NCI-H2196 treated with DMSO at 0.1 percent for 48 hours (cell line): Measurements from ENCODE around the gene ACER3.
A peak's percentile ranks its signal among the peaks of the same experiment; 100 is the strongest.
"Not testable (repeated sequence)": the region's sequence is repeated elsewhere in the genome, so short reads cannot be mapped to it uniquely, and the experiment has no call there.

Experiments used
- DNase-seq: peaks from one replicate; lab custom pipeline; 2025; ENCODE audit not compliant: unreplicated experiment; lab: John Stamatoyannopoulos, UW

The ACER3 gene

GRCh38 chr11:76919467-76919866 is 58.7 kb downstream of the ACER3 start:
- DNase-seq: no peak

GRCh38 chr11:76919887-76920746 is 59.4 kb downstream of the ACER3 start:
- peak; percentile 92 for DNase-seq

DNA sequence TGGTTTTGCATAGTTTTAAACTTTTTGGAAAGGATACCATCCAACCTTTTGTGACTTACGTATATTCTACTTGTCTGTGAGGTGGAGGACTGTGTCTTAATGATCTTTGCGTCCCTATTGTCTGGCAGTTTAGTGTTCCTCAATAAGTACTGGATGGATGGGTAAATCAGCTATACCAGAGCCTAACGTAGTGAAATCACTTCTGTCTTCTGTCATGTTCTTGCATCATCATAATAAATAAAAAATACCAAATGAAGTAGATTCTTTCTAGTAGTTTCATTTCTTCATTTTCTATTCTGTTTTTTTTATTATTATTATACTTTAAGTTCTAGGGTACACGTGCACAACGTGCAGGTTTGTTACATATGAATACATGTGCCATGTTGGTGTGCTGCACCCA is 66.4 kb downstream of the ACER3 start:
- DNase-seq: no peak

DNA sequence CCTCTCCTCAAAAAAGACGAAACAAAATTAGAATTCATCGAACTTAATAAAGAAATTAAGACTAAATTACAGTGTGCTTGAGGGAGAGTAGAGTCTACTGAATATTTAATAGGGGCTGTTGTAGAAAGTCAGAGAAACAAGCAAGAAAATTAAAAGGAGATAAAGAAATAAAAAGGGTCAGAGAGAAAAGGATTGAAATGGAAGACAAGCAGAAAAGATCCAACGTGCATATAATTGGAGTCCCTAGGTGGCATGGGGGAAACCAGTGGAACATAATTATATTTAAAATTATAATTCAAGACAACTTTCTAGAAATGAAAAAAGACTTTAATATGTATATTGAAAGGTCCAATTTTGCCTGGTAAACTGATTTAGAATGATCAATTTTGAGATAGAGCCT is 74.3 kb downstream of the ACER3 start:
- DNase-seq: no peak

DNA sequence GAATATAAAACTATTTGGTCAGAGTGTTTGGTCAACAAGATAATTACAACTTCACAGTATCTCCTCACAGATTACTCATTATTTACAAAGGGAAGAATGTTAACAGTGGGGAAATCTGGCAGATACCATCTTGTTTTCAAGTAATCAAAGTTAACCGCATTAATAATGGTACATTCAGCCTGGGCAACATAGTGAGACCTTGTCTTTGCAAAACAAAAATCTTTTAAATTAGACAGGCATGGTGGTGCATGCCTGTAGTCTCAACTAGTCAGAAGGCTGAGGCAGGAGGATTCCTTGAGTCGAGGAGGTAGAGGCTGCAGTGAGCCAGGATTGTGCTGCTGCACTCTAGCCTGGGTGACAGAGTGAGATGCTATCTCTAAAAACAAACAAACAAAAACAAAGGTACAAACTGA is 78.5 kb downstream of the ACER3 start:
- DNase-seq: no peak

DNA sequence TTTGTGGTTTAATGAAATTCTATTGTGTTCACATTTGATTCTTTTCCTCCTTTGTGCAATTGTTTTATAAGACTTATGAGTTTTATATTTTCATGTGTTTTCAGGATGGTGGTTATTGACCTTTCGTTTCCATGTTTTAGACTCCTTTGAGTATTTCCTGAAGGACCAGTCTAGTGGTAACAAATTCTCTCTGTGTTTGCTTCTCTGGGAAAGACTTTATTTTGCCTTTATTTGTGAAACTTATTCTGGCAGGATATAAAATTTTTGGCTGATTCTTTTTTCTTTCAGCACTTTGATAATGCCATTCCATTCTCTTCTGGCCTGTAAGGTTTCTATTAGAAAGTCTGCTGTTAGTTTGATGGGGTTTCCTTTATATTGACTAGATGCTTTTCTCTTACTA is 83.5 kb downstream of the ACER3 start:
- DNase-seq: no peak

- DNase-seq: no peak
These were observed 85.5 kb downstream of the ACER3 start for GRCh38 chr11:76946223-76946622.

DNA sequence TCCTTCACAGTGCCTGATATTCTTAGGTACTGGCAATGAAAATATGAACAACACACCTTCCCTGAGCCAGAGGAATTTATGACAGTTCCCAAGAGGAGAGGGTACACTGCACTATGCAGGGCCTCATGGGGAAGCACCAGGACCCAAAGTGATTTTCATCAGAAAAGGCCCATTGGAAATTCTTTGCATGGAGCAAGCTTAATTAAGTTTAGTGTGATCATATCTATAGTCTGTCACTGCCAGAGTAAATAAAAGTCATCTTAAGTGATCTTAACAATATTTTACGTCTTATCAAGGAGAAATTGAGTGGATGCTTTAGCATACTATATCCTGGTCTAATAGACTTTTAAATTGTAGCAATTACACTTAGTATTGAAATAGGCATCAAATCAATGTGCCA is 86.5 kb downstream of the ACER3 start:
- DNase-seq: no peak

GRCh38 chr11:76947800-76948199 is 87.1 kb downstream of the ACER3 start:
- DNase-seq: no peak

GRCh38 chr11:76955459-76956114 is 94.9 kb downstream of the ACER3 start:
- no peak for DNase-seq

DNA sequence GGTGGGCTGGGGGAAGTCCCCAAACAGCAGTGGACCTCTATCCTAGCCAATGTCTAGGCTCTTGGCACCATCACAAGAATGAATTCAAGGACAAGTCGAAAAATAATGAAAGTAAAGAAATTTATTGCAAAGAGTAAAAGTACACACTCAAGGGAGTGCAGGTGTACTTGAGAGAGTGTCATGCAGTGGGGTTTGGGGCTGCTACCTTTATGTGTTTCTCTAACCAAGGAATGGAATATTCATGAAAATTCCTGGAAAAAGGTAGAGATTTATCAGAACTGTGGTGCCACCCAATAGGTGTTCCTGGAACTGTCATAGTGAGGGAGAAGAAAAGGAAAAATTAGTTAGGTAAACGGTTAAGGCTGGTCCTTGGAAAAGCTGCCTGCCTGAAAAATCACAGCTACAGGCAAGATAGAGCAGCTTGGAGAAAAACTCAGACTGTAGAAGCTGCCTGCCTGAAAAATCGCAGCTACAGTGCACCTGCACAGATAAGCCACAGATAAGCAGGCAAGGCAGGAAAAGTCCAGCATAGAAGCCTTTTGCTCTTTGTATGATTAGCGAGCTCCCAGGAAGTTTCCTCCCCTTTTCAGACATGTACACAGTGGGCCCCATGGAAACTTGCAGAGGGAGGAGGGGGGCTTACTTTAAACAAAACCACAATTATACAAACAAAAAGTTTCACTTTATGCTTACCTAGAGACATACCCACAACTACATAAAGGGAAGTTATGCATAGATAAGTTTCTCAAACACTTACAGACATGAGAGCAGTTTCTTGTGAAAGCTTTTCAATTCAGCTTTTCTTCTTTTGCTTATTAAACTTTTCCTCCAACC is 102.1 kb downstream of the ACER3 start:
- DNase-seq: no peak

DNA sequence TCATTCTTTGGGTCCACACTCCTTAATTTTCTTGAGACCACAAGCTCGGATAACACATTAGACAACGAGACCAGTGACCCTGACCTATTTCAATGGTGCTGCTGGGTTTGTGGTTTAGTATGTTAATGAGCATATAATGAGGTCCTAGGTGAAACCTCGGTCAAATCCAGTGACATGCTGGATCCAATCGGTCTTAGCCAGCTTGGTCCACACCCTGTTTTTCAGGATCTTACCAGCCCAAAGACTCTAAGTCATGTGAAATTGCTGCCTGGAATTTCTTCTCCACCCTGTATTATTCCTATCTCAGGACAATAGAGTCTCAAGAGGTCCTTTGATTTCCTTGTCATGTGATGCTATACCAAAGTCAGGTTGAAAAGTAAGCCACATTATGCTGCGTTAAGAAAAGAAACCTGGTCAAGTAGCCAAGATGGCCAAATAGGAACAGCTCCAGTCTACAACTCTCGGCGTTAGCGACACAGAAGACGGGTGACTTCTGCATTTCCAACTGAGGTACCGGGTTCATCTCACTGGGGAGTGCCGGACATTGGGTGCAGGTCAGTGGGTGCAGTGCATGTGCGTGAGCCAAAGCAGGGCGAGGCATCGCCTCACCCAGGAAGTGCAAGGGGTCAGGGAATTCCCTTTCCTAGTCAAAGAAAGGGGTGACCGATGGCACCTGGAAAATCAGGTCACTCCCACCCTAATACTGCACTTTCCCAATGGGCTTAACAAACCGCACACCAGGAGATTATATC is 102.9 kb downstream of the ACER3 start:
- not testable (repeated sequence) for DNase-seq

GRCh38 chr11:76972051-76972450 is 111.3 kb downstream of the ACER3 start:
- no peak for DNase-seq

DNA sequence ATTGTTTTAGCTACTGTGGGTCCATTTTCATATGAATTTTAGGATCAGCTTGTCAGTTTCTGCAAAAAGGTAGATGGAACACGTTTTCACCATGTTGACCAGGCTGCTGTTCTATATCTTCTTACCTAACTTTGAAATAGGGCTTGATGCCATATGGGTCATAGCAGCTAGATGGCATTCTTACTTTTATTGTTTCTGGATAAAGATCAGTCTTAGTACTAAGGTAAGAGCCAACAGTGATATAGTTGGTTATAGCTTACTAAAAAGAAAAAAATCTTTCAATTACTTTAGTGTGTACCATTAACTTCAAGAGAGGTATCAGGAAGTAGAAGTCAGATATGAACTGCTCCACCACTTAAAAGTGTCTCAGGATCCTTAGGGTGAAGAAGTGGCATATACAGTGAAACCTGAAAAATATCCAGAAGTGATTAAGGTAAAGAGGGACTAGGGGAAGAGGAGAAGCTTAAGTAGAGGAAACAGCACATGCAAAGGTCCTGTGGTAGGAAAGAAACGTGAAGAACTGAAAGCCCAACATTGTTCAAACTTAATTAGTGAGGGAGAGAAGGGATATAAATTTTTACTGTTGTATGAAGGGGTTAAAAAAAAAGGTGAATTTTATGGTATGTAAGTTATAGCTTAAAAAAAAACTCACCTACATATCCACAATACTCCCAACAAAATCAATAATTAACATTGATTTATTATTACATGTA is 113.6 kb downstream of the ACER3 start:
- no peak for DNase-seq

DNA sequence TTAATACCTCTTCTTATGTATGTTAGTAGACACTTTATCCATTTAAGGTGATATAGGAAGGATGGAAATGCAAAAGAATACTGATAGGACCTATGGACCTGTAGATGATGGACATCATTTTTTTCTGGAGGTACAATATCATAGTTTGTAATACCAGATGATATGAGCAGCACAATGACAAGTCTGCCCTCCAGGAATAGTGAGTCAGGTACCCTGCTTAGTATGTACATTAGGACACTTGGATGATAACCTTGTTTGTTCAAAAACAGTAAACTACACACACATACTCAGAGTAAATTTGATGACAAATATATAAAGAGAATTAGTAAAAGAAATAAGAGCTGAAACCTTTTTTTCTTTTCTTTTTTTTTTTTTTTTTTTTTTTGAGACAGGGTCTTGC is 114.8 kb downstream of the ACER3 start:
- no peak for DNase-seq

DNA sequence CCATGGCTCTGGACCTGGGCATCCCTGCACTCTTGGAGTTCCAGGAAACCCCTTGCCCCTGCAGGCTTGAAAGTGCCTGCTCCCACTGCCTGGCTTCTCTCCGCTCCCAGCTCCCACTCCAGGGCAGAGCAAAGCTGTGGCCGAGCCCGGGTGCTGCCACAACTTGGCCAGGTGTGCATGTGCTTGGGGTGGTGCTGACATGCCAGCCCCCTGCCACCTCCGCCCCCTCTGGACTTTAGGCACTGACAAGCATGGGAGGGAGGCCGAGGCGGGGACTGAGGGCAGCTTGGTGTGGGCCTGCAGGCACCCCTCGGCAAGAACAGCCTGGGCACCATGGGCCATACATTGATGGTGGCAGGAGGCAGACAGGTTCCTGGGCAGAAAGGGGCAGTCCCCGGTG is 117.1 kb downstream of the ACER3 start:
- DNase-seq: no peak

DNA sequence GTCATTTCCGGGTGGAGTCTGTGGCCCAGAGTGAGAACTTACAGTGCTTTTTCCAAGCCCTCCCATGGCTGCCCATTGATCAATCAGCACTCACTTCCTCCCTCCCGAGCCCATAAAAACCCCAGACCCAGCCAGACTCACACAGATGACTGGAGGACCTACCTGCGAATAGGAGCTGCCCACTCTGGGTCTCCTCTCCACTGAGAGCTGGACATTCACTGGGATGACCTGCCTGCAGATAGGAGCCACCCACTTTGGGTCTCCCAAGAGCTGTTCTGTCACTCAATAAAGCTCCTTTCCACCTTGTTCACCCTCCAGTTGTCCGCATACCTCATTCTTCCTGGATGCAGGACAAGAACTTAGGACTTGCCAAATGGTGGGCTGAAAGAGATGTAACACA is 117.5 kb downstream of the ACER3 start:
- no peak for DNase-seq

- DNase-seq: no peak
These were observed 118.1 kb downstream of the ACER3 start for GRCh38 chr11:76978818-76979217.

DNA sequence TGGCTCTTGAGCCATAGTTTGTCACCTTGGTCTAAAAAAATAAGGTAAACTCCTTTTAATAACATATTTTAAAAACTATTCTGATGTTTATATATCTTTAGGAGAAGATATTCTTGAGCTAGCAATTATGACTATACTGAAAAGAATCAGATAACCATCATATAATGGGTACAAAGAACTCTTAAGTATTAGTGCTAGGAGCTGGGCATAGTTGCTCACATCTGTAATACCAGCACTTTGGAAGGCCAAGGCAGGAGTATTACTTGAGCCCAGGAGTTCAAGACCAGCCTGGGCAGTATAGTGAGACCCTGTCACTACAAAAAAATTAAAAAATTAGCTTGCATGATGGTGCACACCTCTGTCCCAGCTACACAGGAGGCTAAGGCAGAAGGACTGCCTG is 119.5 kb downstream of the ACER3 start:
- no peak for DNase-seq

- DNase-seq: no peak
These were observed 124.0 kb downstream of the ACER3 start for GRCh38 chr11:76984743-76985142.
